H1 (cell line): Measurements from ENCODE around the gene MMP12. TPM values are rescaled to one million over a fixed set of nuclear protein-coding genes. Genes with fewer than 3 reads are reported as not detected.

Experiments used
- EZH2 ChIP-seq: fragments of 200-600 bp; sonication (generic); IDR thresholded peaks from 2 replicates; pipeline ENCODE4 v1.7.1; 2012; ENCODE audit warnings: low read depth, mild to moderate bottlenecking, moderate library complexity, low read length, inconsistent platforms; ENCODE audit not compliant: severe bottlenecking
- KDM5A ChIP-seq: fragments of 200-600 bp; IDR thresholded peaks from 2 replicates; pipeline ENCODE4 v1.7.1; 2012; ENCODE audit warnings: mild to moderate bottlenecking, low read length, inconsistent platforms, mixed read lengths
- NANOG ChIP-seq: IDR thresholded peaks from 2 replicates; pipeline ENCODE4 v1.6.1; 2011; ENCODE audit warnings: low read length, low read depth, mild to moderate bottlenecking, inconsistent platforms; ENCODE audit not compliant: insufficient read depth, poor library complexity, severe bottlenecking
- POU5F1 ChIP-seq: IDR thresholded peaks from 2 replicates; pipeline ENCODE4 v1.6.1; 2011; ENCODE audit warnings: low read depth, mild to moderate bottlenecking, low read length, moderate library complexity
- SIX5 ChIP-seq: IDR thresholded peaks from 2 replicates; pipeline ENCODE4 v1.6.1; 2011; ENCODE audit warnings: mild to moderate bottlenecking, low read depth, low read length
- ZNF274 ChIP-seq: IDR thresholded peaks from 2 replicates; pipeline ENCODE4 v1.7.0; 2012; ENCODE audit warnings: low read length, borderline replicate concordance; ENCODE audit errors: extremely low read depth
- polyA plus RNA-seq, 7 experiments: library from polyadenylated mRNA; depleted of rRNA in 3 of 7; stranded (reverse) in 5 of 7; unstranded in 2 of 7; fragments of >200 nt in 5 of 7; fragments of 200-250 nt in 2 of 7; gene quantifications; 1 replicate in 5 of 7; 2 replicates in 1 of 7; 4 replicates in 1 of 7; pipeline versions ENCODE4 v1.2.1 to v1.2.3, GENCODE V29; 2011 to 2013; ENCODE audit warnings: missing spikeins in 2 of 7, mixed read lengths in 2 of 7
- total RNA-seq: library from RNA; stranded (reverse); fragmentation: NEBNext Ultra II Directional; extraction: Animal tissue kit (Norgen Biotek cat#: 25700); gene quantifications from 2 replicates; pipeline ENCODE4 v1.2.1, GENCODE V29; 2021
- TF ChIP-seq, protein P1 (sequence below): fragments of 300-600 bp; sonication (generic); IDR thresholded peaks from 2 replicates; pipeline ENCODE4 v1.7.1; 2012; ENCODE audit warnings: low read length, moderate library complexity, mild to moderate bottlenecking, inconsistent platforms; ENCODE audit not compliant: insufficient replicate concordance

MMP12 gene
- total and polyA plus RNA-seq, 2 of the 8 experiments (the other 6 are each of a cell fraction or from before 2014, with no cell fraction given), result not detected

DNA sequence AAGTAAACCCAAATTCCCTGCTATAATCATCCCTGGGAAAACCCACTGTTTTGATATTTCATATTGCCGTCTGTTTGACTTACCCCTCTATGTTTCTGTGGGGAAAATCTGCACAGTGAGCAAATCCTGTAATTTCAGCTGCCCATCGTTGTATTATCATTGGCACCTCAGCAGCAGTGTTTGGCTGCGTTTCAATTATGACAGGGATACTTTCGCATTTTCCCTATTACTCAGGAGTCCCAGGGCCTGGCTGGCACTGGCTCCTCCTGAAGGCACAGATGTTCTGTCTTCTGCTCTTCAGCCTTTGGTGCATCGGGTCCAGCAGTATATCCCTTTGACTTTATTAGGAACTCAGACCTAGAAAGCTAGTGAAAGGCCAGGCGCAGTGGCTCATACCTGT lies 12.2 kb upstream of the MMP12 start (continued):
- TF ChIP-seq, protein P1, sequence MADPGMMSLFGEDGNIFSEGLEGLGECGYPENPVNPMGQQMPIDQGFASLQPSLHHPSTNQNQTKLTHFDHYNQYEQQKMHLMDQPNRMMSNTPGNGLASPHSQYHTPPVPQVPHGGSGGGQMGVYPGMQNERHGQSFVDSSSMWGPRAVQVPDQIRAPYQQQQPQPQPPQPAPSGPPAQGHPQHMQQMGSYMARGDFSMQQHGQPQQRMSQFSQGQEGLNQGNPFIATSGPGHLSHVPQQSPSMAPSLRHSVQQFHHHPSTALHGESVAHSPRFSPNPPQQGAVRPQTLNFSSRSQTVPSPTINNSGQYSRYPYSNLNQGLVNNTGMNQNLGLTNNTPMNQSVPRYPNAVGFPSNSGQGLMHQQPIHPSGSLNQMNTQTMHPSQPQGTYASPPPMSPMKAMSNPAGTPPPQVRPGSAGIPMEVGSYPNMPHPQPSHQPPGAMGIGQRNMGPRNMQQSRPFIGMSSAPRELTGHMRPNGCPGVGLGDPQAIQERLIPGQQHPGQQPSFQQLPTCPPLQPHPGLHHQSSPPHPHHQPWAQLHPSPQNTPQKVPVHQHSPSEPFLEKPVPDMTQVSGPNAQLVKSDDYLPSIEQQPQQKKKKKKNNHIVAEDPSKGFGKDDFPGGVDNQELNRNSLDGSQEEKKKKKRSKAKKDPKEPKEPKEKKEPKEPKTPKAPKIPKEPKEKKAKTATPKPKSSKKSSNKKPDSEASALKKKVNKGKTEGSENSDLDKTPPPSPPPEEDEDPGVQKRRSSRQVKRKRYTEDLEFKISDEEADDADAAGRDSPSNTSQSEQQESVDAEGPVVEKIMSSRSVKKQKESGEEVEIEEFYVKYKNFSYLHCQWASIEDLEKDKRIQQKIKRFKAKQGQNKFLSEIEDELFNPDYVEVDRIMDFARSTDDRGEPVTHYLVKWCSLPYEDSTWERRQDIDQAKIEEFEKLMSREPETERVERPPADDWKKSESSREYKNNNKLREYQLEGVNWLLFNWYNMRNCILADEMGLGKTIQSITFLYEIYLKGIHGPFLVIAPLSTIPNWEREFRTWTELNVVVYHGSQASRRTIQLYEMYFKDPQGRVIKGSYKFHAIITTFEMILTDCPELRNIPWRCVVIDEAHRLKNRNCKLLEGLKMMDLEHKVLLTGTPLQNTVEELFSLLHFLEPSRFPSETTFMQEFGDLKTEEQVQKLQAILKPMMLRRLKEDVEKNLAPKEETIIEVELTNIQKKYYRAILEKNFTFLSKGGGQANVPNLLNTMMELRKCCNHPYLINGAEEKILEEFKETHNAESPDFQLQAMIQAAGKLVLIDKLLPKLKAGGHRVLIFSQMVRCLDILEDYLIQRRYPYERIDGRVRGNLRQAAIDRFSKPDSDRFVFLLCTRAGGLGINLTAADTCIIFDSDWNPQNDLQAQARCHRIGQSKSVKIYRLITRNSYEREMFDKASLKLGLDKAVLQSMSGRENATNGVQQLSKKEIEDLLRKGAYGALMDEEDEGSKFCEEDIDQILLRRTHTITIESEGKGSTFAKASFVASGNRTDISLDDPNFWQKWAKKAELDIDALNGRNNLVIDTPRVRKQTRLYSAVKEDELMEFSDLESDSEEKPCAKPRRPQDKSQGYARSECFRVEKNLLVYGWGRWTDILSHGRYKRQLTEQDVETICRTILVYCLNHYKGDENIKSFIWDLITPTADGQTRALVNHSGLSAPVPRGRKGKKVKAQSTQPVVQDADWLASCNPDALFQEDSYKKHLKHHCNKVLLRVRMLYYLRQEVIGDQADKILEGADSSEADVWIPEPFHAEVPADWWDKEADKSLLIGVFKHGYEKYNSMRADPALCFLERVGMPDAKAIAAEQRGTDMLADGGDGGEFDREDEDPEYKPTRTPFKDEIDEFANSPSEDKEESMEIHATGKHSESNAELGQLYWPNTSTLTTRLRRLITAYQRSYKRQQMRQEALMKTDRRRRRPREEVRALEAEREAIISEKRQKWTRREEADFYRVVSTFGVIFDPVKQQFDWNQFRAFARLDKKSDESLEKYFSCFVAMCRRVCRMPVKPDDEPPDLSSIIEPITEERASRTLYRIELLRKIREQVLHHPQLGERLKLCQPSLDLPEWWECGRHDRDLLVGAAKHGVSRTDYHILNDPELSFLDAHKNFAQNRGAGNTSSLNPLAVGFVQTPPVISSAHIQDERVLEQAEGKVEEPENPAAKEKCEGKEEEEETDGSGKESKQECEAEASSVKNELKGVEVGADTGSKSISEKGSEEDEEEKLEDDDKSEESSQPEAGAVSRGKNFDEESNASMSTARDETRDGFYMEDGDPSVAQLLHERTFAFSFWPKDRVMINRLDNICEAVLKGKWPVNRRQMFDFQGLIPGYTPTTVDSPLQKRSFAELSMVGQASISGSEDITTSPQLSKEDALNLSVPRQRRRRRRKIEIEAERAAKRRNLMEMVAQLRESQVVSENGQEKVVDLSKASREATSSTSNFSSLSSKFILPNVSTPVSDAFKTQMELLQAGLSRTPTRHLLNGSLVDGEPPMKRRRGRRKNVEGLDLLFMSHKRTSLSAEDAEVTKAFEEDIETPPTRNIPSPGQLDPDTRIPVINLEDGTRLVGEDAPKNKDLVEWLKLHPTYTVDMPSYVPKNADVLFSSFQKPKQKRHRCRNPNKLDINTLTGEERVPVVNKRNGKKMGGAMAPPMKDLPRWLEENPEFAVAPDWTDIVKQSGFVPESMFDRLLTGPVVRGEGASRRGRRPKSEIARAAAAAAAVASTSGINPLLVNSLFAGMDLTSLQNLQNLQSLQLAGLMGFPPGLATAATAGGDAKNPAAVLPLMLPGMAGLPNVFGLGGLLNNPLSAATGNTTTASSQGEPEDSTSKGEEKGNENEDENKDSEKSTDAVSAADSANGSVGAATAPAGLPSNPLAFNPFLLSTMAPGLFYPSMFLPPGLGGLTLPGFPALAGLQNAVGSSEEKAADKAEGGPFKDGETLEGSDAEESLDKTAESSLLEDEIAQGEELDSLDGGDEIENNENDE, result no peak
- TF ChIP-seq POU5F1 (no peak), ZNF274 (no peak), NANOG (no peak), KDM5A (no peak), SIX5 (no peak), EZH2 (no peak)
- TF ChIP-seq, all 59 proteins: peak for 0
